CD4-positive, alpha-beta T cell treated with Interleukin-6 for 4 hours (primary cell): ENCODE measurements around the gene MVB12B.
"Not testable (repeated sequence)": the region's sequence is repeated elsewhere in the genome, so short reads cannot be mapped to it uniquely, and the experiment has no call there.

ENCODE experiments used
- DNase-seq: peaks from one replicate; pipeline ENCODE4 v3.0.0-alpha.2; 2020; ENCODE audit warnings: mixed read lengths

MVB12B gene

DNA sequence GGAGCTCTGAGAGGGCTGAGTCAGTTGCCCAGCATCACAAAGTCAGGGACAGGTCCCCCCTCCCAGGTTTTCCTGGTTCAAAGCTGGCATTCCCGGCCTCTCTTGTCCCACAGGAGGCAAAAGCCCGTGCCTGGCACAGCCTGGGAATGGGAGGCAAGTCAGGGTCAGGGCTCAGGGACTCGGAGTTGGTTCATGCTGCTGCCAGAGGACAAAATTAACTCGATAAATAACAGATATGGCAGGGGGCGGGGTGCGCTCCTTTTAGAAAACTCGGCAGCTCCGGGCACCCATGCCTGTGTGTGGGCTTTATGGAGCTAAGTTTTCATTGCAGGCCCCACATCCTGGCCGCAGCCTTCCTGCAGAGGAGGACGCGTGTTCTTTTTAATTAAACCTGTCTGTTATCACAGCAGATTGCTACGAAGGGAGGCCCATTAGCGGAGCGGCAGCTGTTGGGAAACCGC lies 224.3 kb downstream of the MVB12B start:
- no peak for DNase-seq

DNA sequence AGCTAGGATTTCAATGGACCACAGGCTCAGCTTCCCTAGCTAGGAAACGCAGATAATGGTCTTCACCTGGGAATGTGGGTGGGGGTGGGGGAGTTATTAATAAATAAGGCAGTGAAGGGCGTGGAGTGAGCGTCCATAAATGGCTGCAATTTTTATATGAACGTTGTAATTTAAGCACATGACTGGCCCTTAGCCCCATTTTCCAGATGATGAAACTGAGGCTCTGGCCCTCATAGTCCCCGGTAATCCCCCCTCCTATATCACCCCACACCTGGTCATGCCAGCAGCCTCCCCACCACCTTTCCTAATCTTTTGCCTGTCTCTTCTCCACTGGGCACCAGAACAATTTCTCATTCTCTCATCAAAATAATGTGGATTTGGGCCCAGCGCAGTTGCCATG lies 225.2 kb downstream of the MVB12B start:
- DNase-seq: no peak

DNA sequence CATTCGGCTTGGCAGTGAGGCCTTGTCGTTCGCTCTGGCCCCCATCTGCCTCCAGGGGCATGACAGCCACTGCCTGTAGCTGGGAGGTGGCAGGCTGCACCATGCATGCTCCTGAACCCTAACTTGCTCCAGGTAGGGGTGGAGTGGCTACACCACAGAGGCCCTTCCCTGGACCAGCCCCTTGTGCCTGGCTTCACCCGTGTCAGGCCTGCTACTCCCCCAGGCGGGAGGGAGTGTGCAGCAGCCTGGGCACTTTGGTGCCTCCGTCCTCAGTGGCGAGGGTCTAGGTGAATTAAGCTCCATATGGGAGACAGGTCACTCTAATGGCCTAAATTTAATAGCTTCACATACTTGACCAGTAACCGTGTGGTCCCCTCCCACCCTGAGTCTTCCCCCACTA lies 227.7 kb downstream of the MVB12B start:
- DNase-seq: no peak

DNA sequence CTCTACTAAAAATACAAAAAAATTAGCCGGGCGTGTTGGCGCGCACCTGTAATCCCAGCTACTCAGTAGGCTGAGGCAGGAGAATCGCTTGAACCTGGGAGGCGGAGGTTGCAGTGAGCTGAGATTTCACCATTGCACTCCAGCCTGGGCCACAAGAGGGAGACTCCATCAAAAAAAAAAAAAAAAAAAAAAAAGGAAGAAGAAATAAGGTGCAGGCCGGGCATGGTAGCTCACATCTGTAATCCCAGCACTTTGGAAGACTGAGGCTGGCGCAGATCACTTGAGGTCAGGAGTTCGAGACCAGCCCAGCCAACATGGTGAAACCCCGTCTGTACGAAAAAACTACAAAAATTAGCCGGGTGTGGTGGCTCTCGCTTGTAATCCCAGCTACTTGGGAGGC lies 228.8 kb downstream of the MVB12B start:
- DNase-seq: not testable (repeated sequence)
